H1 (cell line): ENCODE data around the gene VAT1L. TPM values are rescaled to one million over a fixed set of nuclear protein-coding genes. Genes with fewer than 3 reads are reported as not detected.

Experiments used
- CTCF ChIA-PET: fragments of 300-600 bp; sonication (Branson Sonifier 250); formaldehyde crosslinking; loops from one replicate; lab custom pipeline; 2021; ENCODE audit not compliant: partially characterized antibody; lab: Charles Lee
- POLR2A ChIA-PET: fragments of 300-600 bp; sonication (Branson Sonifier 250); formaldehyde crosslinking; loops from one replicate; lab custom pipeline; 2021; ENCODE audit warnings: inconsistent platforms; ENCODE audit not compliant: partially characterized antibody; lab: Charles Lee
- DNase-seq, 2 experiments: peaks; one replicate each; pipeline versions ENCODE4 v3.0.0 to v3.0.0-alpha.2; 2010 to 2022; ENCODE audit warnings: low spot score in 2 of 2, low read depth in 1 of 2, mixed read lengths in 1 of 2
- FAIRE-seq: peaks from 2 replicates; lab custom pipeline; 2011; peaks lifted over from hg19 to GRCh38; lab: Jason Lieb, UNC
- H2AFZ ChIP-seq: 2 replicates; pipeline ENCODE4 v1.8.1; 2012; ENCODE audit warnings: low read length, inconsistent platforms
- H2AK5ac ChIP-seq: 2 replicates; pipeline ENCODE4 v1.6.1; 2013; ENCODE audit warnings: low read depth, low read length
- H2BK120ac ChIP-seq: replicated peaks from 2 replicates; pipeline ENCODE3; 2013; ENCODE audit warnings: low read depth, low read length, inconsistent platforms
- H2BK12ac ChIP-seq: 2 replicates; pipeline ENCODE4 v1.6.1; 2013; ENCODE audit warnings: low read depth, low read length
- H2BK15ac ChIP-seq: 2 replicates; pipeline ENCODE4 v1.6.1; 2013; ENCODE audit warnings: low read length
- H2BK20ac ChIP-seq: 2 replicates; pipeline ENCODE4 v1.6.1; 2013; ENCODE audit warnings: low read length
- H2BK5ac ChIP-seq: 2 replicates; pipeline ENCODE4 v1.6.1; 2013; ENCODE audit warnings: low read depth, low read length
- H3K14ac ChIP-seq: 2 replicates; pipeline ENCODE4 v1.6.1; 2013; ENCODE audit warnings: inconsistent platforms; ENCODE audit not compliant: insufficient read length
- H3K18ac ChIP-seq: 2 replicates; pipeline ENCODE4 v1.6.1; 2013; ENCODE audit warnings: low read length; ENCODE audit errors: extremely low read depth
- H3K23ac ChIP-seq: 2 replicates; pipeline ENCODE4 v1.6.1; 2013; ENCODE audit warnings: inconsistent platforms; ENCODE audit not compliant: insufficient read length
- H3K23me2 ChIP-seq: 2 replicates; pipeline ENCODE4 v1.6.1; 2013; ENCODE audit warnings: low read depth, low read length
- H3K27ac ChIP-seq: 2 replicates; pipeline ENCODE4 v1.6.1; 2011; ENCODE audit warnings: low read depth, low read length, inconsistent platforms
- H3K27me3 ChIP-seq, 4 experiments: replicated peaks in 1 of 4; 1 replicate in 1 of 4; 2 replicates in 3 of 4; pipeline versions ENCODE4 v1.6.1 to v1.8.1; 2011 to 2013; ENCODE audit warnings: low read length in 3 of 4, mild to moderate bottlenecking in 3 of 4, inconsistent platforms in 2 of 4, mixed read lengths in 2 of 4, moderate library complexity in 1 of 4; ENCODE audit not compliant: control insufficient read depth in 3 of 4, insufficient read depth in 3 of 4; ENCODE audit errors: extremely low read depth in 1 of 4
- H3K36me3 ChIP-seq, 4 experiments: 2 replicates each; pipeline versions ENCODE4 v1.6.1 to v1.8.1; 2011 to 2013; ENCODE audit warnings: mild to moderate bottlenecking in 4 of 4, low read length in 3 of 4, moderate library complexity in 2 of 4, control low read depth in 1 of 4, inconsistent platforms in 1 of 4; ENCODE audit not compliant: insufficient read depth in 4 of 4, control insufficient read depth in 2 of 4
- H3K4ac ChIP-seq: replicated peaks from 2 replicates; pipeline ENCODE3; 2013; ENCODE audit warnings: low read length, low read depth, mixed read lengths, inconsistent platforms; ENCODE audit not compliant: insufficient read length
- H3K4me1 ChIP-seq, 4 experiments: replicated peaks in 1 of 4; 1 replicate in 1 of 4; 2 replicates in 3 of 4; pipeline versions ENCODE4 v1.6.1 to v1.8.1; 2011 to 2013; ENCODE audit warnings: low read length in 3 of 4, inconsistent platforms in 2 of 4, mixed read lengths in 1 of 4; ENCODE audit not compliant: insufficient read depth in 4 of 4, control insufficient read depth in 3 of 4
- H3K4me2 ChIP-seq, 2 experiments: 2 replicates each; pipeline versions ENCODE4 v1.6.1 to v1.8.1; 2011 to 2013; ENCODE audit warnings: low read depth in 2 of 2, low read length in 2 of 2, control low read depth in 1 of 2, inconsistent platforms in 1 of 2, mild to moderate bottlenecking in 1 of 2; ENCODE audit not compliant: insufficient read depth in 1 of 2
- H3K4me3 ChIP-seq, 4 experiments: fragments of 200-600, 300-600 bp in 1 of 4; sonication (generic), shearing (Covaris generic), sonication (Bioruptor Twin) in 1 of 4; 2 replicates each; pipeline versions ENCODE4 v1.5.1 to v1.8.1; 2011 to 2016; ENCODE audit warnings: low read length in 4 of 4, low read depth in 3 of 4, control low read depth in 2 of 4, inconsistent platforms in 2 of 4, mild to moderate bottlenecking in 2 of 4, mixed read lengths in 1 of 4, moderate library complexity in 1 of 4; ENCODE audit not compliant: insufficient read depth in 2 of 4; ENCODE audit errors: extremely low read depth in 1 of 4
- H3K56ac ChIP-seq: replicated peaks from 2 replicates; pipeline ENCODE3; 2013; ENCODE audit warnings: low read depth, mild to moderate bottlenecking, mixed read lengths, low read length, inconsistent platforms; ENCODE audit not compliant: insufficient read length
- H3K79me1 ChIP-seq: 2 replicates; pipeline ENCODE4 v1.6.1; 2013; ENCODE audit warnings: low read depth, low read length, control low read depth
- H3K79me2 ChIP-seq, 2 experiments: 2 replicates each; pipeline versions ENCODE4 v1.6.1 to v1.8.1; 2012 to 2013; ENCODE audit warnings: low read length in 2 of 2, mild to moderate bottlenecking in 2 of 2, inconsistent platforms in 1 of 2; ENCODE audit not compliant: insufficient read depth in 2 of 2, control insufficient read depth in 1 of 2
- H3K9ac ChIP-seq, 4 experiments: replicated peaks in 1 of 4; 1 replicate in 1 of 4; 2 replicates in 3 of 4; pipeline versions ENCODE4 v1.6.1 to v1.8.1; 2011 to 2013; ENCODE audit warnings: low read depth in 3 of 4, low read length in 3 of 4, control low read depth in 2 of 4, mild to moderate bottlenecking in 2 of 4, moderate library complexity in 2 of 4, inconsistent platforms in 1 of 4; ENCODE audit errors: extremely low read depth in 1 of 4
- H3K9me3 ChIP-seq, 2 experiments: 2 replicates each; pipeline versions ENCODE4 v1.6.1 to v1.8.1; 2012 to 2013; ENCODE audit warnings: mild to moderate bottlenecking in 2 of 2, moderate library complexity in 2 of 2, control low read depth in 1 of 2, inconsistent platforms in 1 of 2, low read depth in 1 of 2, low read length in 1 of 2, mixed read lengths in 1 of 2; ENCODE audit not compliant: insufficient read depth in 2 of 2
- H4K20me1 ChIP-seq, 2 experiments: replicated peaks in 1 of 2; 2 replicates each; pipeline versions ENCODE3 to v1.8.1; 2011 to 2013; ENCODE audit warnings: inconsistent platforms in 2 of 2, low read length in 2 of 2, mild to moderate bottlenecking in 1 of 2; ENCODE audit not compliant: insufficient read depth in 2 of 2, control insufficient read depth in 1 of 2
- H4K5ac ChIP-seq: 2 replicates; pipeline ENCODE4 v1.6.1; 2013; ENCODE audit warnings: low read length, low read depth, mixed read lengths, inconsistent platforms; ENCODE audit not compliant: insufficient read length
- H4K8ac ChIP-seq: 2 replicates; pipeline ENCODE4 v1.8.0; 2013; ENCODE audit warnings: mild to moderate bottlenecking, moderate library complexity, low read length, inconsistent platforms; ENCODE audit not compliant: insufficient read depth; ENCODE audit errors: extremely low read depth
- H4K91ac ChIP-seq: replicated peaks from 2 replicates; pipeline ENCODE3; 2013; ENCODE audit warnings: low read length, mixed read lengths, inconsistent platforms; ENCODE audit not compliant: insufficient read length
- CBX5 ChIP-seq: fragments of 300-800, 300-1000 bp; sonication (generic); IDR thresholded peaks from 2 replicates; pipeline ENCODE4 v1.7.1; 2016; ENCODE audit warnings: antibody characterized with exemption, low read length, low read depth
- CBX8 ChIP-seq: fragments of 300-800, 300-1000 bp; sonication (generic); IDR thresholded peaks from 2 replicates; pipeline ENCODE4 v1.7.1; 2016; ENCODE audit warnings: low read depth, low read length, borderline replicate concordance
- CREB1 ChIP-seq: IDR thresholded peaks from 2 replicates; pipeline ENCODE4 v1.6.1; 2012; ENCODE audit warnings: inconsistent platforms
- EP300 ChIP-seq, 2 experiments: IDR thresholded peaks; 1 replicate in 1 of 2; 2 replicates in 1 of 2; pipeline ENCODE4 v1.6.1; 2011 to 2012; ENCODE audit warnings: low read depth in 2 of 2, low read length in 2 of 2, mild to moderate bottlenecking in 2 of 2, borderline replicate concordance in 1 of 2, inconsistent platforms in 1 of 2, moderate library complexity in 1 of 2
- GTF2F1 ChIP-seq: IDR thresholded peaks from 2 replicates; pipeline ENCODE4 v1.6.1; 2012; ENCODE audit warnings: low read depth, low read length, improper control_type of control experiment, borderline replicate concordance
- JUND ChIP-seq: IDR thresholded peaks from 2 replicates; pipeline ENCODE4 v1.6.1; 2011; ENCODE audit warnings: mild to moderate bottlenecking, improper control_type of control experiment, low read length
- KDM5A ChIP-seq: fragments of 200-600 bp; IDR thresholded peaks from 2 replicates; pipeline ENCODE4 v1.7.1; 2012; ENCODE audit warnings: mild to moderate bottlenecking, low read length, inconsistent platforms, mixed read lengths
- POLR2A ChIP-seq, 2 experiments: IDR thresholded peaks; 1 replicate in 1 of 2; 2 replicates in 1 of 2; pipeline ENCODE4 v1.6.1; 2011; ENCODE audit warnings: low read depth in 2 of 2, low read length in 2 of 2, mild to moderate bottlenecking in 2 of 2; ENCODE audit errors: control extremely low read depth in 1 of 2
- RFX5 ChIP-seq: IDR thresholded peaks from 2 replicates; pipeline ENCODE4 v1.6.1; 2011; ENCODE audit warnings: low read depth, low read length, improper control_type of control experiment, borderline replicate concordance
- SIX5 ChIP-seq: IDR thresholded peaks from 2 replicates; pipeline ENCODE4 v1.6.1; 2011; ENCODE audit warnings: mild to moderate bottlenecking, low read depth, low read length
- TAF7 ChIP-seq: optimal IDR thresholded peaks from 2 replicates; pipeline ENCODE3; 2011; ENCODE audit warnings: low read depth, mild to moderate bottlenecking, inconsistent platforms, low read length, moderate library complexity, borderline replicate concordance
- TBP ChIP-seq: IDR thresholded peaks from 2 replicates; pipeline ENCODE4 v1.6.1; 2011; ENCODE audit warnings: low read depth, low read length, improper control_type of control experiment
- ZNF274 ChIP-seq: IDR thresholded peaks from 2 replicates; pipeline ENCODE4 v1.7.0; 2012; ENCODE audit warnings: low read length, borderline replicate concordance; ENCODE audit errors: extremely low read depth
- WGBS, 2 experiments: shearing (Covaris generic) in 1 of 2; methylation state at CpG; one replicate each; pipeline versions ENCODE4 v1.1.6 to v1.1.7; 2013 to 2015; ENCODE audit warnings: low lambda C conversion rate in 2 of 2, mixed read lengths in 2 of 2, inconsistent platforms in 1 of 2, low coverage in 1 of 2, missing lambda C conversion rate in 1 of 2; ENCODE audit not compliant: insufficient replicate concordance in 2 of 2, insufficient coverage in 1 of 2, insufficient read length in 1 of 2; ENCODE audit errors: extremely low coverage in 1 of 2, missing lambda C conversion rate in 1 of 2; 5-methylcytosine and 5-hydroxymethylcytosine counted together
- polyA plus RNA-seq, 7 experiments: library from polyadenylated mRNA; depleted of rRNA in 3 of 7; stranded (reverse) in 5 of 7; unstranded in 2 of 7; fragments of >200 nt in 5 of 7; fragments of 200-250 nt in 2 of 7; gene quantifications; 1 replicate in 5 of 7; 2 replicates in 1 of 7; 4 replicates in 1 of 7; pipeline versions ENCODE4 v1.2.1 to v1.2.3, GENCODE V29; 2011 to 2013; ENCODE audit warnings: missing spikeins in 2 of 7, mixed read lengths in 2 of 7
- total RNA-seq: library from RNA; stranded (reverse); fragmentation: NEBNext Ultra II Directional; extraction: Animal tissue kit (Norgen Biotek cat#: 25700); gene quantifications from 2 replicates; pipeline ENCODE4 v1.2.1, GENCODE V29; 2021
- TF ChIP-seq, protein P1 (sequence below): IDR thresholded peaks from 2 replicates; pipeline ENCODE4 v1.6.1; 2011; ENCODE audit warnings: low read depth, mild to moderate bottlenecking, low read length; ENCODE audit not compliant: insufficient read depth
- TF ChIP-seq, protein P2 (sequence below): IDR thresholded peaks from 2 replicates; pipeline ENCODE4 v1.6.1; 2012; ENCODE audit warnings: inconsistent platforms

The VAT1L gene
- total and polyA plus RNA-seq, 2 of the 8 experiments (the other 6 are each of a cell fraction or from before 2014, with no cell fraction given), result 46.3 to 48.2 TPM

DNA sequence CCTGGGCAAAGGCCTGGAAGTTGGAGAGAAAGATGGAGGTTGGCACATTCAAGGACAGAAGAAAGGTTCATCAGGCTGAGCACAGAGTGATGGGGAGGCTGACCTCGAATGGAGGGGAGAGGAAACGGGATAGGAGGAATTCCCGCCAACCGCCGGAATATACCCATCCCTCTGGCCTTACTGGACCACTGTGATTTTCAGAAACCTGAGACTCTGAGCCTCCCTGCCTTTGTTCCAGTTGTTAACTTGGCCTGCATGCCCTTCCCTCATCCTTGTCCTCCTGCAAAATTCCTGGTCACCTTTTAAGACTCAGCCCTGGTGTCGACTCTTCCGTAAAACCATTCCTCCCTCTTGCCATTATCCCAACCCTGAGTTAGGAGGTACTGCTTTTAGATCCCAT, 107.6 kb downstream of the VAT1L start:
- Histone ChIP-seq H3K27me3 (no peaks in the 10 kb centered on the region), H4K8ac (no peak overlapping the region), H3K9ac (no peak overlapping the region), H3K14ac (no peak overlapping the region), H3K79me1 (no peaks in the 10 kb centered on the region), H2BK5ac (no peak overlapping the region), H4K5ac (no peak overlapping the region), H3K4me2 (no peak overlapping the region), H3K36me3 (no peaks in the 10 kb centered on the region), H2BK120ac (no peak overlapping the region), H3K4me3 (no peak overlapping the region), H2BK12ac (no peak overlapping the region), H3K4me1 (0 out of 7 replicates have a peak, but pooled peaks cover 0 to 6% (median 0%) of the 10 kb centered on the region in 4 experiments), H2AFZ (no peak overlapping the region), H4K91ac (no peak overlapping the region), H3K23me2 (no peaks in the 10 kb centered on the region), H3K4ac (no peak overlapping the region), H3K56ac (no peak overlapping the region), H3K9me3 (no peaks in the 10 kb centered on the region), H3K18ac (0 out of 2 replicates have a peak overlapping the region, but pooled peaks have one; percentile 25), H4K20me1 (peaks cover 0 to 1% of the 10 kb centered on the region in 2 experiments), H3K27ac (no peak overlapping the region), H2BK20ac (no peak overlapping the region), H3K79me2 (no peaks in the 10 kb centered on the region), H2BK15ac (no peak overlapping the region), H3K23ac (no peak overlapping the region), H2AK5ac (no peak overlapping the region)
- POLR2A ChIA-PET, result no interaction called here
- CTCF ChIA-PET, result interaction anchor here (0.6 kb wide), 1 partner anchor 78 kb away, joined by 3 read pairs; no protein-coding TSS in a partner anchor
- DNase-seq (no peak), FAIRE-seq (no peak)
- 78% methylated on average over 7 of the region's 7 CpGs; no CpG with 5 or more reads in 1 of the 2 experiments for WGBS, 2 experiments
- TF ChIP-seq TAF7 (no peak), CBX8 (no peak), KDM5A (no peak), SIX5 (no peak), GTF2F1 (no peak), EP300 (IDR thresholded peaks at IDR 0.05; ENCODE audit: borderline replicate concordance in 1 of 2, low read depth in 2 of 2, low read length in 2 of 2) (no peak), ZNF274 (no peak), CREB1 (no peak), TBP (no peak), POLR2A (IDR thresholded peaks at IDR 0.05; ENCODE audit: control extremely low read depth in 1 of 2, low read depth in 2 of 2, low read length in 2 of 2) (no peak), CBX5 (no peak), JUND (no peak), RFX5 (no peak)
- TF ChIP-seq, protein P1, sequence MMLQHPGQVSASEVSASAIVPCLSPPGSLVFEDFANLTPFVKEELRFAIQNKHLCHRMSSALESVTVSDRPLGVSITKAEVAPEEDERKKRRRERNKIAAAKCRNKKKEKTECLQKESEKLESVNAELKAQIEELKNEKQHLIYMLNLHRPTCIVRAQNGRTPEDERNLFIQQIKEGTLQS, result no peak
- TF ChIP-seq, protein P2, sequence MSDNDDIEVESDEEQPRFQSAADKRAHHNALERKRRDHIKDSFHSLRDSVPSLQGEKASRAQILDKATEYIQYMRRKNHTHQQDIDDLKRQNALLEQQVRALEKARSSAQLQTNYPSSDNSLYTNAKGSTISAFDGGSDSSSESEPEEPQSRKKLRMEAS, result no peak
